HEK293 (cell line): Measurements from ENCODE around the gene ZNF761.

ENCODE experiments used
- CTCF ChIA-PET: fragments of 350-600 bp; formaldehyde crosslinking; extraction: SDS; loops from one replicate; lab custom pipeline; 2021; ENCODE audit warnings: antibody characterized with exemption; lab: Yijun Ruan, JAX
- POLR2A ChIA-PET: fragments of 300-600 bp; formaldehyde crosslinking; extraction: SDS; loops from one replicate; lab custom pipeline; 2020; ENCODE audit warnings: antibody characterized with exemption, inconsistent platforms; lab: Yijun Ruan, JAX
- H3K27ac ChIP-seq: fragments of 200-500 bp; sonication (Bioruptor generic); 2 replicates; pipeline ENCODE4 v1.5.1; 2014; ENCODE audit warnings: low read depth, low read length, control low read depth, inconsistent platforms; ENCODE audit errors: extremely low read depth
- H3K36me3 ChIP-seq, 2 experiments: fragments of 200-500 bp in 1 of 2; sonication (Bioruptor generic) in 1 of 2; 1 replicate in 1 of 2; 2 replicates in 1 of 2; pipeline ENCODE4 v1.5.1; 2014 to 2017; ENCODE audit warnings: inconsistent platforms in 2 of 2, low read length in 2 of 2; ENCODE audit not compliant: control insufficient read depth in 2 of 2, insufficient read depth in 1 of 2
- H3K4me1 ChIP-seq: fragments of 200-500 bp; sonication (Bioruptor generic); 2 replicates; pipeline ENCODE4 v1.5.1; 2014; ENCODE audit warnings: mild to moderate bottlenecking, low read length, inconsistent platforms; ENCODE audit not compliant: control insufficient read depth, insufficient read depth
- H3K4me3 ChIP-seq: 2 replicates; pipeline ENCODE4 v1.5.1; 2011; ENCODE audit warnings: low read depth, mild to moderate bottlenecking, control low read depth, low read length, moderate library complexity
- H3K9me3 ChIP-seq: fragments of 200-500 bp; sonication (Bioruptor generic); 2 replicates; pipeline ENCODE4 v1.5.1; 2014; ENCODE audit warnings: low read depth, low read length, inconsistent platforms; ENCODE audit not compliant: control insufficient read depth, insufficient read depth
- BCL11B ChIP-seq: fragments of 450-650 bp; formaldehyde crosslinking; IDR thresholded peaks from 2 replicates; pipeline ENCODE4 v1.5.1; 2016; ENCODE audit warnings: low read depth, missing biosample characterization, missing genetic modification characterization
- EGR2 ChIP-seq: fragments of 450-650 bp; formaldehyde crosslinking; IDR thresholded peaks from 2 replicates; pipeline ENCODE4 v1.5.1; 2016; ENCODE audit warnings: low read depth, missing biosample characterization, missing genetic modification characterization
- OSR2 ChIP-seq: fragments of 450-650 bp; formaldehyde crosslinking; IDR thresholded peaks from 2 replicates; pipeline ENCODE4 v1.5.1; 2016; ENCODE audit warnings: missing biosample characterization, missing genetic modification characterization
- OVOL3 ChIP-seq: fragments of 450-650 bp; formaldehyde crosslinking; IDR thresholded peaks from 2 replicates; pipeline ENCODE4 v1.5.1; 2016; ENCODE audit warnings: missing biosample characterization, missing genetic modification characterization
- SP3 ChIP-seq: fragments of 450-650 bp; formaldehyde crosslinking; IDR thresholded peaks from 2 replicates; pipeline ENCODE4 v1.5.1; 2016; ENCODE audit warnings: missing biosample characterization, missing genetic modification characterization
- ZNF10 ChIP-seq: fragments of 450-650 bp; formaldehyde crosslinking; IDR thresholded peaks from 2 replicates; pipeline ENCODE4 v1.5.1; 2017; ENCODE audit warnings: missing biosample characterization, missing genetic modification characterization
- ZNF133 ChIP-seq: fragments of 450-650 bp; formaldehyde crosslinking; IDR thresholded peaks from 2 replicates; pipeline ENCODE4 v1.5.1; 2016; ENCODE audit warnings: missing biosample characterization, missing genetic modification characterization
- ZNF2 ChIP-seq: fragments of 450-650 bp; formaldehyde crosslinking; IDR thresholded peaks from 2 replicates; pipeline ENCODE4 v1.5.1; 2016; ENCODE audit warnings: missing biosample characterization, missing genetic modification characterization
- ZNF223 ChIP-seq: fragments of 450-650 bp; formaldehyde crosslinking; IDR thresholded peaks from 2 replicates; pipeline ENCODE4 v1.5.1; 2016; ENCODE audit warnings: missing biosample characterization, missing genetic modification characterization
- ZNF473 ChIP-seq: fragments of 450-650 bp; formaldehyde crosslinking; IDR thresholded peaks from 2 replicates; pipeline ENCODE4 v1.5.1; 2017; ENCODE audit warnings: missing biosample characterization, missing genetic modification characterization
- ZNF48 ChIP-seq: fragments of 450-650 bp; formaldehyde crosslinking; IDR thresholded peaks from 2 replicates; pipeline ENCODE4 v1.5.1; 2016; ENCODE audit warnings: missing biosample characterization, missing genetic modification characterization
- ZNF529 ChIP-seq: fragments of 450-650 bp; formaldehyde crosslinking; IDR thresholded peaks from 2 replicates; pipeline ENCODE4 v1.5.1; 2017; ENCODE audit warnings: missing genetic modification characterization, missing biosample characterization; ENCODE audit not compliant: insufficient replicate concordance
- ZNF544 ChIP-seq: fragments of 450-650 bp; formaldehyde crosslinking; IDR thresholded peaks from 2 replicates; pipeline ENCODE4 v1.5.0; 2017; ENCODE audit warnings: missing biosample characterization, missing genetic modification characterization
- ZNF670 ChIP-seq: fragments of 450-650 bp; formaldehyde crosslinking; IDR thresholded peaks from 2 replicates; pipeline ENCODE4 v1.5.1; 2016; ENCODE audit warnings: missing biosample characterization, missing genetic modification characterization, low read depth
- TF ChIP-seq, protein P1 (sequence below): fragments of 450-650 bp; formaldehyde crosslinking; IDR thresholded peaks from 2 replicates; pipeline ENCODE4 v1.5.1; 2016; ENCODE audit warnings: missing biosample characterization, missing genetic modification characterization, borderline replicate concordance
- TF ChIP-seq, protein P2 (sequence below): fragments of 450-650 bp; formaldehyde crosslinking; IDR thresholded peaks from 2 replicates; pipeline ENCODE4 v1.5.1; 2017; ENCODE audit warnings: missing biosample characterization, missing genetic modification characterization
- TF ChIP-seq, protein P3 (sequence below): fragments of 450-650 bp; formaldehyde crosslinking; optimal IDR thresholded peaks from 2 replicates; pipeline ENCODE3; 2016; ENCODE audit warnings: missing biosample characterization, mild to moderate bottlenecking, missing genetic modification characterization
- TF ChIP-seq, protein P4 (sequence below): fragments of 450-650 bp; formaldehyde crosslinking; IDR thresholded peaks from 2 replicates; pipeline ENCODE4; 2016; ENCODE audit warnings: missing biosample characterization, missing genetic modification characterization
- TF ChIP-seq, protein P5 (sequence below): fragments of 450-650 bp; IDR thresholded peaks from 2 replicates; pipeline ENCODE4 v1.5.1; 2018; ENCODE audit warnings: missing biosample characterization, missing genetic modification characterization

The ZNF761 gene

DNA sequence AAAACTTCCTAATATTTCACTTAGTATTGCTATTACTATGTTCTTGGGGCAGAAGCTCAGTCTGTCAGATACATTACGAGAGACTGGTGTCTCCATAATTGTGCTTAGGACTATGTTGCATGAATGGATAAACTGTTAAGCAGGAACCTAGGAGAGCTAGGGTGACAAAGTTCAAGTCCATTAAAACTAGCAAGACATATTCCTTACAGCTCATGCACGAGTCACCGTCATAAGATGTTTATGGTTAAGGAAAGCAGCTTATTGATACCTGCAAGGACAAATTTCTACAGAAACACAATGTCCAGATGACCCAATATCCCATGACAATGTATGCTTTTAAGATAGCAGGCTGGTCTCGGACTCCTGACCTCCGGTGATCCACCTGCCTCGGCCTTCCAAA is 30.1 kb downstream of the ZNF761 start:
- H3K4me1 ChIP-seq = no peaks in the 10 kb centered on the region
- TF ChIP-seq, protein P1, sequence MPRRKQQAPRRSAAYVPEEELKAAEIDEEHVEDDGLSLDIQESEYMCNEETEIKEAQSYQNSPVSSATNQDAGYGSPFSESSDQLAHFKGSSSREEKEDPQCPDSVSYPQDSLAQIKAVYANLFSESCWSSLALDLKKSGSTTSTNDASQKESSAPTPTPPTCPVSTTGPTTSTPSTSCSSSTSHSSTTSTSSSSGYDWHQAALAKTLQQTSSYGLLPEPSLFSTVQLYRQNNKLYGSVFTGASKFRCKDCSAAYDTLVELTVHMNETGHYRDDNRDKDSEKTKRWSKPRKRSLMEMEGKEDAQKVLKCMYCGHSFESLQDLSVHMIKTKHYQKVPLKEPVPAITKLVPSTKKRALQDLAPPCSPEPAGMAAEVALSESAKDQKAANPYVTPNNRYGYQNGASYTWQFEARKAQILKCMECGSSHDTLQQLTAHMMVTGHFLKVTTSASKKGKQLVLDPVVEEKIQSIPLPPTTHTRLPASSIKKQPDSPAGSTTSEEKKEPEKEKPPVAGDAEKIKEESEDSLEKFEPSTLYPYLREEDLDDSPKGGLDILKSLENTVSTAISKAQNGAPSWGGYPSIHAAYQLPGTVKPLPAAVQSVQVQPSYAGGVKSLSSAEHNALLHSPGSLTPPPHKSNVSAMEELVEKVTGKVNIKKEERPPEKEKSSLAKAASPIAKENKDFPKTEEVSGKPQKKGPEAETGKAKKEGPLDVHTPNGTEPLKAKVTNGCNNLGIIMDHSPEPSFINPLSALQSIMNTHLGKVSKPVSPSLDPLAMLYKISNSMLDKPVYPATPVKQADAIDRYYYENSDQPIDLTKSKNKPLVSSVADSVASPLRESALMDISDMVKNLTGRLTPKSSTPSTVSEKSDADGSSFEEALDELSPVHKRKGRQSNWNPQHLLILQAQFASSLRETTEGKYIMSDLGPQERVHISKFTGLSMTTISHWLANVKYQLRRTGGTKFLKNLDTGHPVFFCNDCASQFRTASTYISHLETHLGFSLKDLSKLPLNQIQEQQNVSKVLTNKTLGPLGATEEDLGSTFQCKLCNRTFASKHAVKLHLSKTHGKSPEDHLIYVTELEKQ = no peak
- no peak for TF ChIP-seq ZNF133
- TF ChIP-seq, all 188 proteins: peak for 0
- Histone ChIP-seq H3K36me3 (no peaks in the 10 kb centered on the region), H3K27ac (no peak overlapping the region), H3K9me3 (peaks cover 5% of the 10 kb centered on the region), H3K4me3 (no peak overlapping the region)
- ChIA-PET CTCF (interaction anchor here (0.6 to 1.0 kb wide), 2 partner anchors 156 to 284 kb away, joined by 3 read pairs; no protein-coding TSS in a partner anchor), POLR2A (interaction anchor here (0.7 kb wide), 1 partner anchor 28 kb away, joined by 3 read pairs; no protein-coding TSS in a partner anchor)

DNA sequence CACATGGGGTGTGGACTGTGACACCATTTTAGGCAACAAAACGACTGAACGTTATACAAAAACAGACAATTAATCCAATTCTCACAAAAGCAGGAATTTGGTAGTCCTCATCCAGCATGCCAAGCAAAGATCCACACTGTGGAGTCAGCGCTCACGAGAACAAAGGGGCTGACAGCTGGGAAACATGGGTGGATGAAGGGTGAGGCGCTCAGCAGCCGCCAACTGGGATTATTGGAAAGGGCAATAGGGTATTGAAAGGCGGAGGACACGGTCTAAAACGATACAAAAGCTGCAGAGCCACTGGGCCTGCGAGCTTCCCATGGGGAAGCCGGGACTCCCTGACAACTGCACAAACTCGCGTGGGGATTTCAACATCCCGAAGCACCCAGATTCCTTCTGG is 31.1 kb downstream of the ZNF761 start:
- H3K9me3 ChIP-seq = peaks cover 2% of the 10 kb centered on the region; the same call in 1 of the 2 replicates
- H3K27ac ChIP-seq = no peak overlapping the region
- no peak overlapping the region for H3K4me3 ChIP-seq
- TF ChIP-seq, protein P2, sequence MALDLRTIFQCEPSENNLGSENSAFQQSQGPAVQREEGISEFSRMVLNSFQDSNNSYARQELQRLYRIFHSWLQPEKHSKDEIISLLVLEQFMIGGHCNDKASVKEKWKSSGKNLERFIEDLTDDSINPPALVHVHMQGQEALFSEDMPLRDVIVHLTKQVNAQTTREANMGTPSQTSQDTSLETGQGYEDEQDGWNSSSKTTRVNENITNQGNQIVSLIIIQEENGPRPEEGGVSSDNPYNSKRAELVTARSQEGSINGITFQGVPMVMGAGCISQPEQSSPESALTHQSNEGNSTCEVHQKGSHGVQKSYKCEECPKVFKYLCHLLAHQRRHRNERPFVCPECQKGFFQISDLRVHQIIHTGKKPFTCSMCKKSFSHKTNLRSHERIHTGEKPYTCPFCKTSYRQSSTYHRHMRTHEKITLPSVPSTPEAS (tag by site-specific recombination) = no peak
- TF ChIP-seq ZNF473 (no peak), ZNF223 (tag by site-specific recombination) (no peak), EGR2 (tag by site-specific recombination) (no peak), ZNF544 (tag by site-specific recombination) (no peak), ZNF48 (tag by site-specific recombination) (no peak), BCL11B (tag by site-specific recombination) (no peak), ZNF2 (tag by site-specific recombination) (no peak)
- TF ChIP-seq, protein P3, sequence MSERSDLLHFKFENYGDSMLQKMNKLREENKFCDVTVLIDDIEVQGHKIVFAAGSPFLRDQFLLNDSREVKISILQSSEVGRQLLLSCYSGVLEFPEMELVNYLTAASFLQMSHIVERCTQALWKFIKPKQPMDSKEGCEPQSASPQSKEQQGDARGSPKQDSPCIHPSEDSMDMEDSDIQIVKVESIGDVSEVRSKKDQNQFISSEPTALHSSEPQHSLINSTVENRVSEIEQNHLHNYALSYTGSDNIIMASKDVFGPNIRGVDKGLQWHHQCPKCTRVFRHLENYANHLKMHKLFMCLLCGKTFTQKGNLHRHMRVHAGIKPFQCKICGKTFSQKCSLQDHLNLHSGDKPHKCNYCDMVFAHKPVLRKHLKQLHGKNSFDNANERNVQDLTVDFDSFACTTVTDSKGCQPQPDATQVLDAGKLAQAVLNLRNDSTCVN (tag by site-specific recombination) = no peak
- no peaks in the 10 kb centered on the region for H3K4me1 ChIP-seq
- no peaks in the 10 kb centered on the region for H3K36me3 ChIP-seq
- CTCF ChIA-PET = no interaction called here
- POLR2A ChIA-PET = no interaction called here

DNA sequence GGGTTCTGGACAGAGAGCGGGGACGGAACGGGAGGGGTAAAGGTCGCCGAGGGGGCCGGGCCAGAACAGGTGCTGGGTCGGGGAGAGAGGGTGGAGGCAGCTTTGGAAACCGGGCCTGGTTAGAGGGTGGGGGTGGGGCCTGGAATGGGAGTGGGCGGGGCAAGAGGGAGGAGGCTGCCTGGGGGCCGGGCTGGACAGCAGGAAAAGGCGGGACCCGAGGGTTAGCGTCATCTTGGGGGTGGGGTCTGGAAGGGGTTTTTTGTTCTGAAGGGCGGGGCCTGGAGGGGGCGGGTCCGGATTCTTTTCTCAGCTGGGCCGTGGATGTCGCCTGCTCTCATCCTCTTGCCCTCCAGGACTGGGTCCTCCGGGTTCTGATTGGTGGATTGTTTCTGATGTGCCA is 31.5 kb downstream of the ZNF761 start:
- H3K27ac ChIP-seq = no peak overlapping the region
- H3K4me1 ChIP-seq = no peaks in the 10 kb centered on the region
- H3K36me3 ChIP-seq = no peaks in the 10 kb centered on the region
- ChIA-PET CTCF (no interaction called here), POLR2A (interaction anchor here (0.6 kb wide), 1 partner anchor 194 kb away, joined by 3 read pairs; no protein-coding TSS in a partner anchor)
- peaks cover 2% of the 10 kb centered on the region; the same call in 1 of the 2 replicates for H3K9me3 ChIP-seq
- H3K4me3 ChIP-seq = no peak overlapping the region
- TF ChIP-seq OVOL3 (tag by site-specific recombination) (no peak), OSR2 (tag by site-specific recombination) (no peak), SP3 (tag by site-specific recombination) (no peak), ZNF670 (tag by site-specific recombination) (no peak), ZNF10 (tag by site-specific recombination) (no peak), ZNF529 (tag by site-specific recombination) (no peak), BCL11B (tag by site-specific recombination) (no peak)
- TF ChIP-seq, protein P1 = no peak
- TF ChIP-seq, protein P4, sequence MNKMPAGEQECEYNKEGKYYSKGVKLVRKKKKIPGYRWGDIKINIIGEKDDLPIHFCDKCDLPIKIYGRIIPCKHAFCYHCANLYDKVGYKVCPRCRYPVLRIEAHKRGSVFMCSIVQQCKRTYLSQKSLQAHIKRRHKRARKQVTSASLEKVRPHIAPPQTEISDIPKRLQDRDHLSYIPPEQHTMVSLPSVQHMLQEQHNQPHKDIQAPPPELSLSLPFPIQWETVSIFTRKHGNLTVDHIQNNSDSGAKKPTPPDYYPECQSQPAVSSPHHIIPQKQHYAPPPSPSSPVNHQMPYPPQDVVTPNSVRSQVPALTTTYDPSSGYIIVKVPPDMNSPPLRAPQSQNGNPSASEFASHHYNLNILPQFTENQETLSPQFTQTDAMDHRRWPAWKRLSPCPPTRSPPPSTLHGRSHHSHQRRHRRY (tag by site-specific recombination) = no peak
- TF ChIP-seq, protein P5, sequence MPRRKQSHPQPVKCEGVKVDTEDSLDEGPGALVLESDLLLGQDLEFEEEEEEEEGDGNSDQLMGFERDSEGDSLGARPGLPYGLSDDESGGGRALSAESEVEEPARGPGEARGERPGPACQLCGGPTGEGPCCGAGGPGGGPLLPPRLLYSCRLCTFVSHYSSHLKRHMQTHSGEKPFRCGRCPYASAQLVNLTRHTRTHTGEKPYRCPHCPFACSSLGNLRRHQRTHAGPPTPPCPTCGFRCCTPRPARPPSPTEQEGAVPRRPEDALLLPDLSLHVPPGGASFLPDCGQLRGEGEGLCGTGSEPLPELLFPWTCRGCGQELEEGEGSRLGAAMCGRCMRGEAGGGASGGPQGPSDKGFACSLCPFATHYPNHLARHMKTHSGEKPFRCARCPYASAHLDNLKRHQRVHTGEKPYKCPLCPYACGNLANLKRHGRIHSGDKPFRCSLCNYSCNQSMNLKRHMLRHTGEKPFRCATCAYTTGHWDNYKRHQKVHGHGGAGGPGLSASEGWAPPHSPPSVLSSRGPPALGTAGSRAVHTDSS (tag by site-specific recombination) = no peak
